ENCODE results near the gene MT4. TPM values are rescaled to one million over a fixed set of nuclear protein-coding genes. Genes with fewer than 3 reads are reported as not detected.

Gene MT4
- total RNA-seq, 1 donor from 2014 or later = not detected

DNA sequence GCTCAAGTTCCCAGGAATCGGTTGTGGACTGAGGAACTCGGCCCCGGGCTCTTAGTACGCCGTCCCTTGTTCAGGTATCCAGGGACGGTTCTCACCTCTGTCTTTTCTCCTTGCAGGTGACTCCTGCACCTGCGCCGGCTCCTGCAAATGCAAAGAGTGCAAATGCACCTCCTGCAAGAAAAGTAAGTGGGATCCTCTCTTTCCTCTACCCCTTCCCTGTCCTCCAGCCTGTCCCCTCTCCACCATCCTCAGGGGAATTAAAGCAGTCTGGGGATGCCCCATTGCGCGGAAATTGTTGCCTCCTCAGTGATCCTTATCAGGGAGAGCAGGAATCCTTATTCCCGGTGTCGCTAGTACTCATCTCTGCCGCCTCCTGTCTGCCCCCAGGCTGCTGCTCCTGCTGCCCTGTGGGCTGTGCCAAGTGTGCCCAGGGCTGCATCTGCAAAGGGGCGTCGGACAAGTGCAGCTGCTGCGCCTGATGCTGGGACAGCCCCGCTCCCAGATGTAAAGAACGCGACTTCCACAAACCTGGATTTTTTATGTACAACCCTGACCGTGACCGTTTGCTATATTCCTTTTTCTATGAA is 44.1 kb downstream of the MT4 start:
- no peak for DNase-seq (ENCODE audit: extremely low spot score, unreplicated experiment)
- Mint-ChIP-seq H3K9me3 (no peaks in the 10 kb centered on the region), H3K36me3 (no peaks in the 10 kb centered on the region), H3K27ac (peak overlapping the region; percentile 62), H3K4me1 (ENCODE audit: unreplicated experiment) (peaks cover 40% of the 10 kb centered on the region), H3K27me3 (peaks cover 42% of the 10 kb centered on the region), H3K4me3 (peak overlapping the region; percentile 86)
- TF ChIP-seq, protein P1, sequence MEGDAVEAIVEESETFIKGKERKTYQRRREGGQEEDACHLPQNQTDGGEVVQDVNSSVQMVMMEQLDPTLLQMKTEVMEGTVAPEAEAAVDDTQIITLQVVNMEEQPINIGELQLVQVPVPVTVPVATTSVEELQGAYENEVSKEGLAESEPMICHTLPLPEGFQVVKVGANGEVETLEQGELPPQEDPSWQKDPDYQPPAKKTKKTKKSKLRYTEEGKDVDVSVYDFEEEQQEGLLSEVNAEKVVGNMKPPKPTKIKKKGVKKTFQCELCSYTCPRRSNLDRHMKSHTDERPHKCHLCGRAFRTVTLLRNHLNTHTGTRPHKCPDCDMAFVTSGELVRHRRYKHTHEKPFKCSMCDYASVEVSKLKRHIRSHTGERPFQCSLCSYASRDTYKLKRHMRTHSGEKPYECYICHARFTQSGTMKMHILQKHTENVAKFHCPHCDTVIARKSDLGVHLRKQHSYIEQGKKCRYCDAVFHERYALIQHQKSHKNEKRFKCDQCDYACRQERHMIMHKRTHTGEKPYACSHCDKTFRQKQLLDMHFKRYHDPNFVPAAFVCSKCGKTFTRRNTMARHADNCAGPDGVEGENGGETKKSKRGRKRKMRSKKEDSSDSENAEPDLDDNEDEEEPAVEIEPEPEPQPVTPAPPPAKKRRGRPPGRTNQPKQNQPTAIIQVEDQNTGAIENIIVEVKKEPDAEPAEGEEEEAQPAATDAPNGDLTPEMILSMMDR (conservative IDR thresholded peaks at IDR 0.05) = no peak

- H3K27me3 Mint-ChIP-seq = peaks cover 47% of the 10 kb centered on the region
- no peaks in the 10 kb centered on the region for H3K36me3 Mint-ChIP-seq
- no peak for DNase-seq (ENCODE audit: extremely low spot score, unreplicated experiment)
- TF ChIP-seq, protein P1 (conservative IDR thresholded peaks at IDR 0.05) = peak; percentile 29
- H3K27ac Mint-ChIP-seq = peak overlapping the region; percentile 62
- H3K4me1 Mint-ChIP-seq (ENCODE audit: unreplicated experiment) = peaks cover 40% of the 10 kb centered on the region
- no peaks in the 10 kb centered on the region for H3K9me3 Mint-ChIP-seq
- peak overlapping the region; percentile 86 for H3K4me3 Mint-ChIP-seq
Observed at GRCh38 chr16:56609463-56609921, 44.6 kb downstream of the MT4 start.

DNA sequence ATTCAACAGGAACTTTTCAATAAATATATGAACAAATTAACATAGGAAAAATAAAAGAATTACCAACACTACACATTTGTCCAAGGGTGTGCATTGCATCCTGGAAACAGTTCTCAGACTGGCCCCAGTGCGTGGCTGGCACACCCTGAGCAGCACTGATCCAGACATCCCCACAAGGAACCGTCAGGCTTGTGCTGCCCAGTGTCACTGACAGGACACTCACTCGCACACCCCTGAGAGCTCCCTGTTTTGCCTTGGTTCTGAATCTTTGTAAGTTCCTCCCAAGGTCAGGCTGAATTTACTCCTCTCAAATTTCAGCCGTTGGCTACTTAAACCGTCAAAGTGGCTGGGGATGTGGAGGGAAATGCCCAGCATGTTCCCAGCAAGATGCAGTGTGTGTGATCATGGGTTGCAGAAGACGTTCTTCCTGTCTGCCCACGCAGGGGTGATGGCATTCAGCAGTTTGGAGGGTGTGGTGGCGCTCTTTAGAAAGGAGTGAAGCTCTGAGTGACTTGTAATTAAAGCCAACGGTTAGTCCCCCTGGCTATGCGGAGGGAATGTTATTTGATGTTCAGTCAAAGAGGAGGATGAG is 45.2 kb downstream of the MT4 start:
- Mint-ChIP-seq H3K36me3 (no peaks in the 10 kb centered on the region), H3K4me1 (ENCODE audit: unreplicated experiment) (peaks cover 40% of the 10 kb centered on the region), H3K9me3 (no peaks in the 10 kb centered on the region), H3K27me3 (peaks cover 53% of the 10 kb centered on the region), H3K4me3 (peak overlapping the region; percentile 64), H3K27ac (peak overlapping the region; percentile 77)
- TF ChIP-seq, protein P1 (conservative IDR thresholded peaks at IDR 0.05) = no peak
- DNase-seq (ENCODE audit: extremely low spot score, unreplicated experiment) = no peak

DNA sequence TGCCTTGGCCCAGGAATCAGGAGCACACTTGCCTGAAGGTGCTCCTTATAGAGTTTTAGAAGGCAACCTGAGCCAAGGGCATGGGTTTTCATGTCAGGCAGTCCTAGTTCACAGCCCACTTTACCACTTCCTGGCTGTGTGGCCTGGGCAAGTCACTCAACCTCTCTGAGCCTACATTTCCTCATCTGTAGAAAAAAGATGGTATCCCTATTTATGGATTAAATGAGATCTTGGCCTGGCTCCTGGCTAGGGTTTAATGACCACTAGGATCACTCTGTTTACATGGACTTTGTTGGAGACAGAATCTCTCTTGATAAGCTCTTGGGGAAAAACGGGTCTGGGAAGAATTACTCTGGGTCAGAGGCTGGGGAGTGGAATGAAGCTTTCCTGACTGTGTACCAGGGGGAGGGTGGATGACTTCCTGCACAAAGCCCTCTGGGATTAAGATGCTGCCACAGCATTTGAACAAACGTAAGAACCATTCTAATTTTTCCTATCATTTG is 45.8 kb downstream of the MT4 start:
- Mint-ChIP-seq H3K36me3 (no peaks in the 10 kb centered on the region), H3K9me3 (no peaks in the 10 kb centered on the region), H3K27me3 (peaks cover 57% of the 10 kb centered on the region), H3K27ac (peak overlapping the region; percentile 77), H3K4me3 (peak overlapping the region; percentile 64), H3K4me1 (ENCODE audit: unreplicated experiment) (peaks cover 40% of the 10 kb centered on the region)
- DNase-seq (ENCODE audit: extremely low spot score, unreplicated experiment) = no peak
- TF ChIP-seq, protein P1 (conservative IDR thresholded peaks at IDR 0.05) = no peak

DNA sequence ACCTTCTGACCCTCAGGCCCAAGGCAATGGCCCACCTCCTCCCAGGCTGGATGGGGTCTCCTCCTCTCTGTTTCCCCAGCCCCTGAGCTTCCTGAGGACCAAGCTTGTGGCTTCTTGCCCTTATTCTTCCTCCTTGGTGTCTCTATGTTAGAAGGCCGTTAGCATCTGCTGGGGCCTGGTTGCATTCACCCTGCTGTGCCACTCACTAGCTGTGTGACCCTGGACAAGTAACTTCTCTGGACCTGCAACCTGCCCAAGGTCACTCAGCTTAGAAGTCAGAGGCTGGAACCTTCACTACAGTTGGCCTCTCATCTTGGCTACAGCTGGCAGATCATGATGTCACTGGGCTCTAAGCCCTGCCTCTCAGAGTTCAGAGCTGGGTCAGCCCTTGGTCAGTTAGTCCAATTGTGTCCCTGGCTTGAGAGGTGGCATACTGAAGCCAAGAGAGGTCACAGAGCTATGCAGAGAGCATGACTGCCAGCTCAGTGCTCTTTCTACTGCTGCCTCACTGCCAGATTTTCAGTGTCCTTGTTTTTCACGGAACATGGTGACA is 46.5 kb downstream of the MT4 start:
- Mint-ChIP-seq H3K27ac (no peak overlapping the region), H3K4me1 (ENCODE audit: unreplicated experiment) (peaks cover 39% of the 10 kb centered on the region), H3K4me3 (peak overlapping the region; percentile 57), H3K36me3 (no peaks in the 10 kb centered on the region), H3K9me3 (no peaks in the 10 kb centered on the region), H3K27me3 (peaks cover 60% of the 10 kb centered on the region)
- DNase-seq (ENCODE audit: extremely low spot score, unreplicated experiment) = no peak
- TF ChIP-seq, protein P1 (conservative IDR thresholded peaks at IDR 0.05) = no peak

Measured in type B pancreatic cell (in vitro differentiated cells).